Measurements from ENCODE around the gene TTR. TPM values are rescaled to one million over a fixed set of nuclear protein-coding genes. Genes with fewer than 3 reads are reported as not detected.

The TTR gene
- total RNA-seq, 1 donor from 2014 or later: not detected

- no peak for DNase-seq (ENCODE audit: low spot score)
- H3K4me3 Mint-ChIP-seq (ENCODE audit: unreplicated experiment): no peak overlapping the region
- peaks cover 4% of the 10 kb centered on the region for H3K27me3 Mint-ChIP-seq (ENCODE audit: unreplicated experiment)
- H3K27ac Mint-ChIP-seq (ENCODE audit: unreplicated experiment): no peak overlapping the region
- H3K4me1 Mint-ChIP-seq (ENCODE audit: unreplicated experiment): no peaks in the 10 kb centered on the region
- TF ChIP-seq, protein P1, sequence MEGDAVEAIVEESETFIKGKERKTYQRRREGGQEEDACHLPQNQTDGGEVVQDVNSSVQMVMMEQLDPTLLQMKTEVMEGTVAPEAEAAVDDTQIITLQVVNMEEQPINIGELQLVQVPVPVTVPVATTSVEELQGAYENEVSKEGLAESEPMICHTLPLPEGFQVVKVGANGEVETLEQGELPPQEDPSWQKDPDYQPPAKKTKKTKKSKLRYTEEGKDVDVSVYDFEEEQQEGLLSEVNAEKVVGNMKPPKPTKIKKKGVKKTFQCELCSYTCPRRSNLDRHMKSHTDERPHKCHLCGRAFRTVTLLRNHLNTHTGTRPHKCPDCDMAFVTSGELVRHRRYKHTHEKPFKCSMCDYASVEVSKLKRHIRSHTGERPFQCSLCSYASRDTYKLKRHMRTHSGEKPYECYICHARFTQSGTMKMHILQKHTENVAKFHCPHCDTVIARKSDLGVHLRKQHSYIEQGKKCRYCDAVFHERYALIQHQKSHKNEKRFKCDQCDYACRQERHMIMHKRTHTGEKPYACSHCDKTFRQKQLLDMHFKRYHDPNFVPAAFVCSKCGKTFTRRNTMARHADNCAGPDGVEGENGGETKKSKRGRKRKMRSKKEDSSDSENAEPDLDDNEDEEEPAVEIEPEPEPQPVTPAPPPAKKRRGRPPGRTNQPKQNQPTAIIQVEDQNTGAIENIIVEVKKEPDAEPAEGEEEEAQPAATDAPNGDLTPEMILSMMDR (IDR thresholded peaks at IDR 0.05; ENCODE audit: unreplicated experiment): no peak
- no peaks in the 10 kb centered on the region for H3K36me3 Mint-ChIP-seq (ENCODE audit: low read depth, unreplicated experiment)
- no peaks in the 10 kb centered on the region for H3K9me3 Mint-ChIP-seq (ENCODE audit: unreplicated experiment)
These were observed 14.5 kb upstream of the TTR start for GRCh38 chr18:31577195-31577594.

GRCh38 chr18:31578126-31578525 is 13.6 kb upstream of the TTR start:
- no peaks in the 10 kb centered on the region for H3K36me3 Mint-ChIP-seq (ENCODE audit: low read depth, unreplicated experiment)
- no peak overlapping the region for H3K4me3 Mint-ChIP-seq (ENCODE audit: unreplicated experiment)
- DNase-seq (ENCODE audit: low spot score): no peak
- no peaks in the 10 kb centered on the region for H3K4me1 Mint-ChIP-seq (ENCODE audit: unreplicated experiment)
- H3K27me3 Mint-ChIP-seq (ENCODE audit: unreplicated experiment): peaks cover 4% of the 10 kb centered on the region
- H3K27ac Mint-ChIP-seq (ENCODE audit: unreplicated experiment): no peak overlapping the region
- TF ChIP-seq, protein P1 (IDR thresholded peaks at IDR 0.05; ENCODE audit: unreplicated experiment): no peak
- no peaks in the 10 kb centered on the region for H3K9me3 Mint-ChIP-seq (ENCODE audit: unreplicated experiment)

DNA sequence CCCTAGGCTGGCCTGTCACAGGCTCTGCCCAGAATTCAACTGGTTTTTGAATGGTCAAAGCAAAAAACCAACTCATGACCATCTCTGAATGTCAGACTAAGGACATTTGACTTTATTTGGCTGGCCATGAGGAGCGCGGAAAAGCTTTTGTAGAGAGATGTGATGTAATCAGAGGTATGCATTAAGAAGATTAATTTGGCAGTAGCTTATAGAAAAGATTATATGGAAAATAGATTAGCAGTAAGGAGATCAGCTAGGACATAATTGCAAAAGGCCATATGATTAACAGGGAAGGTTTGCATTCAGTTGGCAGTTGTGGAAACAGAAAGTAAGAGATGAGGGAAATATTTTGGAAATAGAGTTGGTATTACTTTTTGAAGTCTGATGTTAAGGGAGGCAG is 12.3 kb upstream of the TTR start:
- Mint-ChIP-seq H3K27me3 (ENCODE audit: unreplicated experiment) (peaks cover 2% of the 10 kb centered on the region), H3K27ac (ENCODE audit: unreplicated experiment) (no peak overlapping the region), H3K4me3 (ENCODE audit: unreplicated experiment) (no peak overlapping the region)

DNA sequence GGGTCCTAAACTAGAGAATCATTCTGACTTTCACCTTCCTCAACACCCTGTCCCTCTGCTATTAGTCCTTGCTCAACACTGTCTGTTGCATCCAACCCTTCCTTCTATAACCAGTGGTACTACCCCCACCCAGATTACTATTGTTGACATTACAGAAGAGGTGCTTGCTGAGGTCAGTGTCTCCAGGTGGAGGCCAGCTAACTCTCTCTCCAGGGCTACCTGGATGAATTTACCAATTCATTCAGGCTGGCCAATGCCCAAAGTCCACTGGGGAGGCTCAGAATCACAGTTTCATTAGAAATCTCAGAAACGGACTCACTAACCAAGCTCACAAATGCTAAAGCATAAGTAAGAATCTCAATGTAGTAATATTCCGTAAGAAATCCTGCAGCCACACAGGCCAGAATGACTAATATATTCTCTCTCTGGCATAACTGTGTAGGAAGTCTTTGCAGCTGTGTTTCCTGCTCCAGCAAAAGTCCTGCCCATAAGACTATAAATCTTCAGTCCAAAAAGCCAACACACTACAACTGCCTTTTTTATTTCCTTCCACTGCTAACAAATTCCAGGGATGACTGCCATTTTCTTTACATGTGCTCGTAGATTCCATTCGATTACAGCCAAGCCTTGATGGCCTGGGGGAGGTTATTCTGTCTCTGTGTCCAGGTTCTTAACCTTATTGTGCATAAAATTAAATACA is 10.0 kb upstream of the TTR start:
- H3K27me3 Mint-ChIP-seq (ENCODE audit: unreplicated experiment): peaks cover 2% of the 10 kb centered on the region
- no peaks in the 10 kb centered on the region for H3K9me3 Mint-ChIP-seq (ENCODE audit: unreplicated experiment)
- H3K4me1 Mint-ChIP-seq (ENCODE audit: unreplicated experiment): peaks cover 8% of the 10 kb centered on the region
- TF ChIP-seq, protein P1 (IDR thresholded peaks at IDR 0.05; ENCODE audit: unreplicated experiment): no peak
- no peak for DNase-seq (ENCODE audit: low spot score)
- no peak overlapping the region for H3K4me3 Mint-ChIP-seq (ENCODE audit: unreplicated experiment)
- H3K36me3 Mint-ChIP-seq (ENCODE audit: low read depth, unreplicated experiment): no peaks in the 10 kb centered on the region
- no peak overlapping the region for H3K27ac Mint-ChIP-seq (ENCODE audit: unreplicated experiment)

More for the DNA sequence above, 12.3 kb upstream of the TTR start:
- no peak for DNase-seq (ENCODE audit: low spot score)
- H3K4me1 Mint-ChIP-seq (ENCODE audit: unreplicated experiment): peaks cover 1% of the 10 kb centered on the region
- TF ChIP-seq, protein P1 (IDR thresholded peaks at IDR 0.05; ENCODE audit: unreplicated experiment): no peak
- no peaks in the 10 kb centered on the region for H3K9me3 Mint-ChIP-seq (ENCODE audit: unreplicated experiment)
- no peaks in the 10 kb centered on the region for H3K36me3 Mint-ChIP-seq (ENCODE audit: low read depth, unreplicated experiment)

DNA sequence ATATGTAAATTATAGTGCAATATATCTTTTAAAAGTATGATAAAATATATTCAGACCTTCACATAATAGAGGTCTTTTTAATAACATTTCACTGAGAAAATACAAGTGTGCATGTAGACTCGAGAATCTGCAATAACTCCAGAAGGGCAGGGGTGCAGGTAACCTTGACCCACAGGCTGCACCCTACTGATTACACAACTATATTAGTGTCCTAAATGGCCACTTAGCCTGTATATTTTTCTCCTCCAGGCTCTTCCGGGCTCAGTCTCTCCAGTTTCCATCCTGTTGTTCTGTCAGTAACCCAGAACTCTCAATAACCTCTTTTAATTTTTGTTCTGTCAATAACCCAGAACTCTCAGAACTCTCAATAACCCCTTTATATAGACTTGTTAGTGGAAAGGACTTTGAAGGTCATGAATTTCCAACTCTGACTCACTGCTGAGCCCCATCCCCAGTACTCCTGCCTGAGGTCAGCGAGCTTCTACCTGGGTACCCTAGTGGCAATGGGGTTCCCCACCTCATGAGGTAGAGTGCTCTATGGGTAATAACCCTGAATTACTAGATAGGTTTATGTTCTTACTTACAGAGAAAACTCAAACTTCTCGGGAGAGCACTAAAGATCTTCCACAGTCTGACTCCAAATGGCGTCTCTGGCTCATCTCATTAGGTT is 8.4 kb upstream of the TTR start:
- Mint-ChIP-seq H3K36me3 (ENCODE audit: low read depth, unreplicated experiment) (no peaks in the 10 kb centered on the region), H3K4me1 (ENCODE audit: unreplicated experiment) (peaks cover 8% of the 10 kb centered on the region), H3K9me3 (ENCODE audit: unreplicated experiment) (no peaks in the 10 kb centered on the region), H3K27me3 (ENCODE audit: unreplicated experiment) (no peaks in the 10 kb centered on the region), H3K27ac (ENCODE audit: unreplicated experiment) (no peak overlapping the region), H3K4me3 (ENCODE audit: unreplicated experiment) (no peak overlapping the region)
- DNase-seq (ENCODE audit: low spot score): no peak
- TF ChIP-seq, protein P1 (IDR thresholded peaks at IDR 0.05; ENCODE audit: unreplicated experiment): no peak
